Measurements from ENCODE around the gene WWOX.

- TF ChIP-seq ERF (CRISPR knock-in tag; IDR thresholded peaks at IDR 0.05), result no peak
- no peak for TF ChIP-seq LRRFIP1 (CRISPR knock-in tag; conservative IDR thresholded peaks at IDR 0.05)
- no peak for TF ChIP-seq SOX13 (IDR thresholded peaks at IDR 0.05)
- no peak for TF ChIP-seq SOX13 (CRISPR knock-in tag; conservative IDR thresholded peaks at IDR 0.05 in 1 of 2, IDR thresholded peaks at IDR 0.05 in 1 of 2)
- TF ChIP-seq, protein P1, sequence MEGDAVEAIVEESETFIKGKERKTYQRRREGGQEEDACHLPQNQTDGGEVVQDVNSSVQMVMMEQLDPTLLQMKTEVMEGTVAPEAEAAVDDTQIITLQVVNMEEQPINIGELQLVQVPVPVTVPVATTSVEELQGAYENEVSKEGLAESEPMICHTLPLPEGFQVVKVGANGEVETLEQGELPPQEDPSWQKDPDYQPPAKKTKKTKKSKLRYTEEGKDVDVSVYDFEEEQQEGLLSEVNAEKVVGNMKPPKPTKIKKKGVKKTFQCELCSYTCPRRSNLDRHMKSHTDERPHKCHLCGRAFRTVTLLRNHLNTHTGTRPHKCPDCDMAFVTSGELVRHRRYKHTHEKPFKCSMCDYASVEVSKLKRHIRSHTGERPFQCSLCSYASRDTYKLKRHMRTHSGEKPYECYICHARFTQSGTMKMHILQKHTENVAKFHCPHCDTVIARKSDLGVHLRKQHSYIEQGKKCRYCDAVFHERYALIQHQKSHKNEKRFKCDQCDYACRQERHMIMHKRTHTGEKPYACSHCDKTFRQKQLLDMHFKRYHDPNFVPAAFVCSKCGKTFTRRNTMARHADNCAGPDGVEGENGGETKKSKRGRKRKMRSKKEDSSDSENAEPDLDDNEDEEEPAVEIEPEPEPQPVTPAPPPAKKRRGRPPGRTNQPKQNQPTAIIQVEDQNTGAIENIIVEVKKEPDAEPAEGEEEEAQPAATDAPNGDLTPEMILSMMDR (CRISPR knock-in tag; IDR thresholded peaks at IDR 0.05), result no peak
These were observed 804.4 kb downstream of the WWOX start for GRCh38 chr16:78903843-78904242.
